Activated CD4-positive, alpha-beta T cell treated with anti-CD3 and anti-CD28 coated beads for 48 hours (primary cell): ENCODE results near the gene VTI1A.

Experiments used
- DNase-seq: peaks from one replicate; pipeline ENCODE4 v3.0.0-alpha.2; 2020

Gene VTI1A

DNA sequence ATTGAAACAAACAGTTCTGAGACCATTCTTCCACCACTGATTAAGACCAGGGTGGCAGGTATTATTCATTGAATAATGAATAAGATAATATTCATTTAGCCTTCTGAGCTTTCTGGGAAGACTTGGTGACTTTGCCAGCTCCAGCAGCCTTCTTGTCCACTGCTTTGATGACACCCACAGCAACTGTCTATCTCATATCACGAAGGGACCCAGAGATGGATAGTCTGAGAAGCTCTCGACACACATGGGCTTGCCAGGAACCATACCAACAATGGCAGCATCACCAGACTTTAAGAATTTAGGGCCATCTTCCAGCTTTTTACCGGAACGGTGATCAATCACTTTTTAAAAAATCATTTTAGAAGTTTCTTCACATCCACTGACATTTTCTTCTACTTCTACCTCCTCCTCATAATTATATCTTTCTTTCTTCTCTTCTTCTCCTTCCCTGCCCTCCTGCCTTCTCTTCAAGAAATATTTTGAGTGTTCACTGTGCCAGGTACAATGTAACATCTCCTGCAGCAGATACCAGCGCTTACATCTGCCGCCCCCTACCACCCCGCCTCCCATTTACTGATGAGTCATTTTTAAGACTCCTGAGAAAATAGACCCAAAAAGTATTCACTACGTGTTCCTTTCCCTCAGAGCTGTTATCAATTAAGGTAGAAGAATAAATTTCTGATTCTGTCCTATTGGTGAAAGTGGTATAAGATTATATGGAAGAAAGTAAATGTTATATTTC, 101.7 kb downstream of the VTI1A start:
- DNase-seq, result no peak

- no peak for DNase-seq
Measured at GRCh38 chr10:112552593-112553110, 105.6 kb downstream of the VTI1A start.

DNA sequence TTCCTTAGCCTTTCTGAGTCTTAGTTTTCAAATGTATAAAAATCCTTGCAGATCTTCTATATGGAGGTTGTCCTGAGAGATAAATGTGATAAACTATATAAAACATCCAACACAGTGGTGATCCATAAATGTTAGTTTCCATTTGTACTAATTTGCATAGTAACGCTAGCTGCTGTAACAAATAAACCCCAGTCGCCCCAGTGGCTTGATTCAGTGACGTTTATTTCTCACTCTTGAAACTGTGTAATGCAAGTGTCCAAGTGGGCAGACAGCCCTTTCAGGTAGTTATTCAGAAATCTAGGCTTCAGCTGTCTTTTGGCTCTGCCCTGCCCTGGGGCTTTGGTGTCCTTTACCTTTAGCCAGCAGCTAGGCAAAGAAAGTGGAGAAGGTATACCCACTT, 106.3 kb downstream of the VTI1A start:
- DNase-seq, result no peak

DNA sequence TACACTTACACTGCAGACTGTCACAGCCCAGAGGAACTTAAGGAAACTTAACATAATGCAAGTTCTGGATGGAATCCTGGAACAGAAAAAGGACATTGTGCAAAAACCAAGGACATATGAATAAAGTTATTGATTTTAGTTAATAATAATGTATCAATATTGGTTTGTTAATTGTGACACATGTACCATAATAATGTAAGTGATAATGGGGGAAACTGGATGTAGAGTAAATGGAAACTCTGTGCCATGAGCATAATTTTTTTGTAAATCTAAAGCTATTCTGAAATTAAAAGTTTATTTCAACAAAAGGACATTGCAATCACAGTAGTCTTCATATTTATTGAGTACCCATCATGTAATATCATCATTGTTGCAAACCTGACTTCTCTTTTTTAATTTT, 107.2 kb downstream of the VTI1A start:
- no peak for DNase-seq

DNA sequence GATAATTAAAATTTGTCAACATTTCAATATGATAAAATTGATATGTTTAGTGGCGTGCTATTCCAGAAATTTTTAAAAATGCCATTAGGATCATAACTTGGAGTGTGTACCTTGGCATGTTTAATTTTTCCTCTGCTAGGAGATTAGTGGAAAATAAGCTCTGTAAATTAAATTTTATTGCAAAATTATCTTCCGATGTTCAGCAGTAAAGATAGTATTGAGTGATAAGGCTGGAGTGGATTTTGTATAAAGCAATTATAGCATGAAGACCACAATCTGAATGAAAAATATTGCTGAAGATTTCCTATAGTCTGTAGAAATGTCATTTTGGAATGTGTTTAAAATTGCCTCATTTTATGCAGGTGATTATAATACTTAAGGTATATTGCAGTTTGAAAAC, 110.2 kb downstream of the VTI1A start:
- DNase-seq, result no peak

DNA sequence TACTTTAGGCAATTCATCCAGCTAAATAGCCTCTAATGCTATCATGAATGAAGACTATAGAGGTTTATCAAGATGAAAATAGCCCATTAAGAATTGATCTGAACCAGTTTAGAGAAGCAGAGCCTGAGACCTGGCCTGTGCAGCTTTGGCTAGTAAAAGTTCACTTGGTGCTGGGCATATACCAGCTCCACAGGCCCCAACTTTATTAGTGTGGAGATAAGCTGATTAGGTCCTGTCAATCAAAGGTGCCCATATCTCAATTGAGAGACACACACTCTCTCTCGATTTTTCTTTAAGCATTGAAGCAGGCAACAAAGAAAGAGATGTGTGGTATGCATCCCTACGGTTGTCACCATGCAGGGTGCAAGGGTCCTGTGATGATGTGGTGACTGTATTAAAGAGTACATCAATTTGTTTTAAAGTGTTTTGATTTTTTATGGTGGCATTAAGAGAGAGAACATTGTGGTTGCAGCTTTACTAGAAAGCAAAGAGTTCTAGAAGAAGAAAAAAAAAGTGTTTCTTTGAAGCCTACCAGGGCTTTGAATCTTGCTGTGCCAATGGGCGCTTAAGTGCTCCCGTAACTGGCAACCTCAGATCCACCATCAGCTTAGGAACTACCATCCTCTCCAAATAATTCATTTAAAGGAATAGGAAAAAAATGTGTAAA, 111.6 kb downstream of the VTI1A start:
- no peak for DNase-seq

GRCh38 chr10:112559349-112559748, 112.3 kb downstream of the VTI1A start:
- DNase-seq, result no peak

DNA sequence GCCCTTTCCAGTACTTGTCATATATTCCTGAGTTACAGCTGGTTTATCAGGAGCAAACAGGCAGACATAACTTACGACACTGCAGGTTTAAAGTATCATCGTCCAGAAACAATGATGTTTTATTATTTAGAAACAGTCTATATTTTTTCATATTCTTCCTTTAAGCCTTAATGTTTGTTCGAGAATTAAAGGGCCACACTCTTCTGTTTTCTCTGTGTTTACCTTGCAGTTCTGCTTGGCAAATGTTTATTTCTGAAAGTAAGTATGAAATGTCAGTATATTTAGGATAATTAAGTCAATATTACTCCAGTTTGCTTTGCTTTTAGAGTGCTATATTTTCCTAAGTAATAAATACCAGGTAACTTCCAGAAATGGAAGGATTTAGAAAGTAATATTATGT, 115.1 kb downstream of the VTI1A start:
- DNase-seq, result no peak

- no peak for DNase-seq
Measured at GRCh38 chr10:112562809-112563663, 116.0 kb downstream of the VTI1A start.

DNA sequence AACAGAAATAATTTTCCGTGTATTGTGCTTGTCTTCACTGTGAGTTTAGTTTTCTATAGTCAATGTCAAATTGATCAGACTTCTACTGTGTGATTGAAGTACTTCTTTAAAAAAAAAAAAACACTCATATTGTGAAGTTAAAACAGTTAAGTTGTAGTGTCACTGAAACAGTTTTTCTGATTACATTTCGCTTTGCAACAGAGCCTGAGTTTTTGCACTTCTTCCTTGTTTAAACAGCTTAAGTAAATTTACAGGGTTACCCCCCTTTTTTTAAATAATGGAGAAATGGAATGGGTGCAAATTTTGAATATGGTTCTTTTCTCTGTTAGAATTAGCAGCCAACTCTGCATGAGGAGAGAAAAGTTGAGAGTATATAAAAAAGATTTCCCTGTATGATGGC, 117.3 kb downstream of the VTI1A start:
- no peak for DNase-seq

GRCh38 chr10:112565434-112566053, 118.5 kb downstream of the VTI1A start:
- peak; percentile 17 for DNase-seq

DNA sequence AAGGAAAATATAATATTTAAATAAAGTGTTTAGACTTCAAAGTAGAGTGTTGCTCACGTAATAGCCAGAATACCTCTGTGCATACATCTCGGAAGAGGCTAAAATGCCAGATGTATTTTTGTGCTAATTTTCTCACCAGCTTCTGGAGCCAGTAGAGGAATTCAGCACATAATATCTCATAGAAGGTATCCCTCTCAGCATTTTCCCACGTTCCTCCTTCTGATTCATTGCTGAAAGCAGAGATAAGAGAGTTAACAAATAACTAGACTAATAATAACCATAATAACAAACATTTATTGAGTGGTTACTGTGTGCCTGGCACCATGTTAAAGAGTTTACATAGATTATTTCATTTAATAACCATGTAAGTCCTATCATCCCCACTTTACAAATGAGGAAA, 123.6 kb downstream of the VTI1A start:
- no peak for DNase-seq

DNA sequence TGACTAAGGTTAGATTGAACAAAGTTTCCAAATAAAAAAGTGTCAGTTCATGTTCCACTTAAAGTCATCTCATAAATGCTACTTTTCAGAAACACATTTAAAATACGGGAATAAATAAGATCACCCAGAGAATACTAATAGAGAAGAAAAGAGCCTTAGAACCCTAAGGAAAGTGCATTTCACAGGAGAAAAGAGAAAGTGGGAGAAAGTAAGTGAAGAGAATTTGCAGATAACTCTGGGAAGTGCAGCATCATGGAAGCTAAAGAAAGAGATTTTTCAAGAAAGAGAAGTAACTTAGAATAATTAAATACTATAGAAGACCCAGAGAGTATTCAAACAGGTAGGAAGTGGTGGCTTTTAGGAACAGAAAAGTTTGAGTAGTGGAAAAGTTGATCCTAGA, 132.6 kb downstream of the VTI1A start:
- DNase-seq, result no peak

GRCh38 chr10:112580267-112580666, 133.3 kb downstream of the VTI1A start:
- no peak for DNase-seq

- DNase-seq, result no peak
Measured at GRCh38 chr10:112581921-112582320, 134.9 kb downstream of the VTI1A start.

DNA sequence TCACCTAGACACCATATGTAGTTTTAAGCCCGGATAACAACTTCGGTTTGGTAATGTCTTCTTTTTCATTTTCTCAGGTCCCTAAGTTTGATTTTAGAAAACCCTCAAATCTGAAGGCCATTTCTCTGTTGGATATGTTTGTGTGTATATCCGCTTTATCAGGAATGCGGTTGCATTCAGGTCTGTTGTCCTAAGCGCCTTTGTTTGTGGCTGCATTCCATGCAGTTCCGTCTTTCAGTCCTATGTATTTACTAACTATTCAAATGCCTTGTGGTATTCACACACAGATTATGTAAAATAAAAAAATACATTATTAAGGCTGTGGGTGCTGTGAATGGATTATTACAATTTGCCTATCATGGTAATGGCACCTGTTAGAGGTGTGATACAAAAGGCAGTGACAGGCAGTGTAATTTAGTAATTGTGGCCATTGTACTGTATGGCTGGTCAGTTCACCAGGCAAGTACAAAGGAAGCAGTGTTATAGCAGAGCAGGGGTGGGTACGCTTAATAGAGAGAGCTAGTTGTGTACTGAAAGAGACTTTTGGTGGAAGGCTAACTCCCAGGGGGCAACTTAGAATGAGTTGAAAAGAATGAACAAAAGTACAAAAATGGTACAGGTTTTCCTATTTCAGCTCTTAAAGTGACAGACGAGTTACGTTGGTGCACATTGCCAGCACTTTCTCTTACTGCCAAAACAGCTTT, 136.4 kb downstream of the VTI1A start:
- DNase-seq, result no peak

DNA sequence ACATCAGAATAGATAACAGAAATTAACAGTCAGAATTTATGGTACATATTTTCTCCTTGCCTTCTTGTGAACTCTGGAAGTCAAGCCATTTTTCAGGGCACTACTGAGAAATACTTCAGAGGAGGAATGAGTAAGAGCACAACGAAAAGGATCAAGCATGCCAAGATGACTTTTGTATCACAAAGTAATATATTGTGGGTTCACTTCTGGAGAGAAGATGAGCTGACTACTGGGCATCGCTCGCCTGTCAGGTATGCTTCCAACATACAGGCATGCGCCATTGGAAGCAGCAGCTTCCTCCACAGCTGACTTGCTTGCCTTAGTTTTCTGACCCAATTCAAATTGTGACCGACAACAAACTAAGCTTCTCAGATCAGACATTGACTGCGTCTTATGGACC, 137.3 kb downstream of the VTI1A start:
- no peak for DNase-seq

DNA sequence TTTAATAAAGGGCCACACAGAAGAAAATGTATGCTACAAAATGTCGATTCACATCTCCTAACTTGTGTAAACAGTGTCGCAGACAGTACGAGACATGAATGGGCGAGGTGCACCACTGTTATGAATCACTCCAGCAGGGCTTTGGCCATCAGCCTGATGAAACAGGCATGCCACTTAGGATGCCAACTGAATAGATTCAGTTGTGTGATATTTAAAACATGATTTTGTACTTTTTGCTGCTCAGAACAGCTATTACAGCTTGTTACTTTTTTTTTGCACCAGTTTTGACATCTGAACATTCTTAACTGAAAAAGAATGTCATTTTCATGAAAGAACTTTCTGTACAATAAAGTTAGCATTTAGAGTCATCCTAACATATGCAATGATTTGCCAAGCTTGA, 138.1 kb downstream of the VTI1A start:
- no peak for DNase-seq

GRCh38 chr10:112585960-112586359, 138.9 kb downstream of the VTI1A start:
- DNase-seq, result no peak

DNA sequence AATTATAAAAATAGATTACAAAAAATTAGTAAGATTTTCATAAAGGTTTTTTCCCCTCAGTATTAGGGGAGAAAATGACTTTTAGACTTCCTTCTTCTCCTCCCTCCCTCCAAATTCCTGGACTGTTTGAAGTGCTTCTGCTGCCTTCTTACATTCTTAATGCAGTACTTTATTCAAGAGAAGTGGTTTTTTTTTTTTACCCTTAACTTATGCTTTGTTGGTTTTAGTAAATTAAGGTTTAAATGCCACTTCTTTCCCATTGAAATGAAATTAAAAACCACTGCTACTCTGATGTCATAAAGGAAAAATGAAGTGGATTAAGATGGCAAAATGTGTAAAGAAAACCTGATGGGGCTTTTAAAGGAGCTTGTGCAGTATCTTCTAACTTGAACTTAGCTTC, 140.7 kb downstream of the VTI1A start:
- DNase-seq, result no peak

DNA sequence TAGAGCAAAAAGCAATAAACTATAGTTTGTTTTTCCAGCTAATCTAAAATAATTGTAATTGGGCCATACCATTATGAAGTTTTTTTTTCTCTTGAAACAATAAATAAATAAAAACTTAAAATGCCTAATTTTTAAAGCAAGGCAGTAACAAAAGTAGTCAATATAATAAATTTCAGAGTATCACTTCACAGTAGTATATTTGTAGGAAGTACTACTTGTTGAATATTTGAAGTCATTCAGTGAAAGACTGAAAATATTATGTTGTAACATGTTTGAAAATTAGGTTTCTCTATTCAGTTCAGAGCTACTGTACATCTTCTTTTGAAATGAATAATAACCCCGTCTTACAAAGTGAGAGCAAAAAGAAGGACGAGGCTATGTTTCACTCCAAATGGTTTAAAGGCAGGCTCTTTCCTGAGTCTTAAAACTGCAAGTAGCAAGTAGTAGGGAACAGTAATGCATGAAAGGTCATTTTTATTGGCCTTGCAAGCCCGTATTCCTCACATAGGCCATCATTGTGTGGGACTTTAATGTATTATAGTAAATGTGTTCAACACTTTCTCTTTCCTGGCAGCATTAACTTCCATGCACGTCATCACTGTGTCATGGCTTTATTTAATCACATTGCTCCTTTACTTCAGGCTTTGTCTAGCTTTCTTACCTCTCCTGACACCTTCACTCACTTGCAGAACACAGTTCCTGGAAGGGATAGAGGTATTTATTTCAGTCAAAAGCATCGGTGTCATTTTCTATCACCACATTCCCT, 141.4 kb downstream of the VTI1A start:
- DNase-seq, result no peak

DNA sequence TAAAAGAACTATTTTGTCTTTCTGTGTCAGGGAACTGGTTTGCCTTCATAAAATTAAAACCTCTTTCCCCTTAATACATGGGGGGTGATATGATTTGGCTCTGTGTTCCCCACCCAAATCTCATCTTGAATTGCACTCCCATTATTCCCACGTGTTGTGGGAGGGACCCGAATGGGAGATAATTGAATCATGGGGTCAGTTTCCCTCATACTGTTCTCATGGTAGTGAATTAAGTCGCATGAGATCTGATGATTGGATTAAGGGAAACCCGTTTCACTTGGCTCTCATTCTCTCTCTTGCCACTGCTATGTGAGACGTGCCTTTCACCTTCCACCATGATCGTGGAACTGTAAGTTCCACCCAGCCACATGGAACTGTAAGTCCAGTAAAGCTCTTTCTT, 142.1 kb downstream of the VTI1A start:
- DNase-seq, result no peak
